DMS79 (cell line): ENCODE results near the gene GSK3B.

Experiments
- DNase-seq: peaks from one replicate; lab custom pipeline; 2025; lab: John Stamatoyannopoulos, UW

Gene GSK3B

DNA sequence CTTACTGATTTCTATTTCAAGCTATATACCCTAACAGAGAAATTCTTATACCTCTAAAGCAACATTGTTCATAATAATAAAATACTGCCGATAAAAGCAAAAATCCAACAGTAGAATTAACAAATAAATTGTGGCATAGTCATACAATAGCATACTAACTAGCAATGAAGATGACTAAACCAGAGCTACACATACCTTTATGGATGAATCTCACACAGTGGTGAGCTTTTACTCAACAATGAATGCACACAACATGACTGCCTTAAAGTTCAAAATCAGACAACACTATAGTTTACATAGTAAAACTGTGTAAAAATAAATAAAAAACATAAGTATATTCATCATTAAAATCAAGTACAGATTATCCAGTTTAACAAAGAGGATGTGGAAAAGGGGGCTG is 213.3 kb downstream of the GSK3B start:
- no peak for DNase-seq

DNA sequence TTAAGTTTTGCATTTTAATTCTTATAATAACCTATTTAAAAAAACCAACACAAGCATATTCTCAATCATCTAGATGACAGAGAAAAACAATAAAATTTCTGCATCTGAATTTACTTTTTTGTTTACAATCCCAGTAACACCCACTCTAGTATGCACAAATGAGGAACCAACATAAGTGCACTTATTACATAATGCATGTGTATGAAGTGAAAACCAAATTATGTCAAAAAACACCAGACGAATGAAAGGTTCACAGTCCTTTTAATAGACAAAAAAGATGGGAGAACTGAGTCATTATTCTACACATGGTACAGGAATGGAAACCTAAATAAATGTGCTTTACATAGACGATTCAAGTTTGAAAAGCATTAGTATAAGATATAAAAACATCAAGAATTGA is 220.6 kb downstream of the GSK3B start:
- no peak for DNase-seq

DNA sequence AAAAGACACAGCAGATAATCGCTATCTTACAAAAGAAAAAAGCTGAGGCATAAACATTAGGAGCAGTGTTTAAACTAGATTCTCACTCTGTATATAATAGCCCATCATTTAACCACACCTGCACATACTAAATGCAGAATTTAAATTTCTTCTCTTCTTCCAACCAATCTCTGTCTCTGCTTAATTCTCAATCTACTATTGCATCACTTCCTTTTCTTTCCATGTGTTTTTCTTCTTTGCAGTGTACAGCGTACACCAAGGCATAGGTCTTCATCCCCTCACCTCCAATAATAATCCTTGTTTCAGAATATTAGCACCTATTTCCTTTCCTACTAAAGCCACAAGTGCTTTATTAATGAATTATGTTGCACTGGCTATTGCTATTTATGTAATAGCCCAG is 221.5 kb downstream of the GSK3B start:
- DNase-seq: no peak

DNA sequence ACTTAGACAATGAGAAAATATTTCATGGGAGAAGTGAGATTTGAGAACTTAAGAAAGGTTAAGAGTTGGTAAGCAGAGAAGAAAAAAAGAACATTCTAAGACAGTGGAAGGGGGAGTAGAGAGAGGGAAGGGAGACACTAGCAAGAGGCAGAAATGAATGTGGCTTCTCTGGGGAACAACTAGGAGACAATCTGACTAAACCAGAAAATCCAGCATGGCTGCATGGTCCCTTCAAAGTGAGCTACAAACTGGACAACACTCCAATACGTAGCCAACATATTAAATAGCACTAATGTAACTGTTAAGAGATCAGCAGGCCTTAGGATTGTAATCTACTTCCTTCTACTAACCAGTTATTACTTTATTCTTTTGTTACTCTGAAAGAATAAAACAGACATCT is 222.7 kb downstream of the GSK3B start:
- DNase-seq: no peak

DNA sequence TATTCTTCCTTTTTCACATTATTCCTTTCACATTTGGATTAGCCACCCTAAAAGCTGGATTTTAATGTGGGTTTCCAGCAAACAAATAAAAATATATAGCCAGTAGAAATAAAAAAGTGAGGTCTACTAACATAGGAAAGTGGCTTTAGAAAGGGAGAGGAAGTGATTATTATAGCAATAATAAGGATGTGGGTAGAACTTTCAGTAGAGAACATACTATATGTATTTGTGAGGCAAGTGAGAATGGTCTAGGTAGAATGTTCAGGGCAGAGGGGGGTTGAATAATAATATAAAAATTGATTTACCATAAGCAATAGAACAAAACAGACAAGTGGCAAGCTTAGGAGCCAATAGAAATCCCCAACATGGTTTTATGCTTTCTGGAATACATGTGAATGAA is 223.7 kb downstream of the GSK3B start:
- no peak for DNase-seq

DNA sequence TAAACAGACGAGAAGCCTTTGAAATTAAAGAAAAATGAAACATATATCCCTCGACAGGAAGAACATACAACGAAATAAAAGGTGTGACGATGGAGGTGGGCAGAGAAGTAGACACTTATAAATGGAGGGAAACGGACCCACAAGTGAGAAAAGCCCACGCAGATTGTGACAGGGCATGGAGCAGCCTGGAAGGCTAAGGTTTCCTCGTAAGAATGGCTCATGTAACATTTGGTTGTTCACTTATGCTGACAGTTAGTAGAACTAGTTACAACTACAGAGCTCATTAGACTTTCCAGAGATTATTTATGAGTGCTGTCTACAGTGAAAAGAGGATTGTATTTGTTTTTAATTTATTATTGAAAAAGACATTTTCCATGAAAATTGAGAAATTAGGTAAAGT is 229.8 kb downstream of the GSK3B start:
- DNase-seq: no peak

DNA sequence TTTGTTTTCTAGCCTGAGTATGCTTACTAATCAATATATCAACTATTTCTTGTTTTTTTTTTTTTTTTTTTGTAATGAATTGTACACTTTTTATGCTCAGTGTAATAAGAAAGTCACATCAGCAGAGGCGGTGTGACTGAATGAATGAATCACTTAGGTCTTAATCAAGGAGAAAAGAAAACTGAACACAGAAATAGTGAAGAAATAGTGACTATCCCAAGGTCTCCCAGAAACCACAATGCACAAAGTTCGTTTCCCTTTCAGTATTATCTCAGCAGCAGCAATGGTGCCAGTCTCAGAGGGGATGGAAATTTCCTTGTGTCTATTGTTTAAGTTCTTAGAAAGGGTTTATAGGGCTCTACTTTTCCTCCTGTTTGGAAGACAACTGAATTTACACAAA is 231.6 kb downstream of the GSK3B start:
- no peak for DNase-seq

DNA sequence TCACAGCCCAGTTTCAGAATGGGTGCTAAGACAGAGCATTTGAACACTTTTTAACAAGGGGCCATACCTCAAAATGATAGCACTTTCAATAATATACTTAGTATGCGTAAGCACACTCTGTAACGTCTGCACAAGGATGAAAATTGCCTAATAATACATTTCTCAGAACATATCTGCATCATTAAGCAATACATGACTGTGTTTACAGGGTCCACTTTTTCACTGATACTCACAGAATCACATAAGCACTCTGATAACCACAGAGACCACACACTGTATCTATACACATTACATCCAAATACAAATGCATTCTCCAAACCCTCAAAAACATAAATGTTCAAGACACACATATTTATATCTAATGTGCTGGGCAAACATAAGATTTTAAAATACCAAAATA is 232.6 kb downstream of the GSK3B start:
- DNase-seq: no peak

DNA sequence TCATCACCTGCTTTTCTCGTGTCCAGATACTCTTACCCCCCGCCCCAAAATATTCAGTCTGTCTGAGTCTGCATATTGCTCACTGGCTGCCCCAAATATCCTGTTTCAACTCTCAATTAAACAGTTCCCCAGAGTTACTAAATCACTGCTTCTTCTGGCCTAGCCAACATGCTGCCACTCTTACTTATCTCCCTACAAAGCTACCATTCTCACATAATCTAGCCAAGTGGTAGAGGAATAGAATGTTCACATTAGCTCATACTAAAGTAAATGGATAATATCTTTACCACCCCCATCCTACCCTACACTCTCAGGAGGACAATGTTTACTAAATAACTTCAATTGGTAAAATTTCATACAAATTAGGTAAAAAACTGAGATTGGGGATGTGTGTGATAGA is 234.5 kb downstream of the GSK3B start:
- no peak for DNase-seq

DNA sequence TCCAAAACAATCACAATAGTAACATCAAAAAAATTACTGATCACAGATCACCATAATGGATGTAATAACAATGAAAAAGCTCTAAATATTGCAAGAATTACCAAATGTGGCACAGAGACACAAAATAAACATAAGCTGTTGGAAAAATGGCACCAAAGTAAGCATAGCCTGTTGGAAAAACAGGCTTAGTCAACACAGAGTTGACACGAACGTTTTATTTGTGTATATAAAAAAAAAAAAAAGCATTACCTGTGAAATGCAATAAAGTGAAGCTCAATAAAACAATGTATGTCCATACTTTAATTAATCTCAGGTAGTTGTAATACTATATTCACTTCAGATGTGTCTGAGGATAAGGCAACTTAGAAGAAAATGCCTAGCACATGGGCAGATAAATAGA is 235.3 kb downstream of the GSK3B start:
- no peak for DNase-seq

DNA sequence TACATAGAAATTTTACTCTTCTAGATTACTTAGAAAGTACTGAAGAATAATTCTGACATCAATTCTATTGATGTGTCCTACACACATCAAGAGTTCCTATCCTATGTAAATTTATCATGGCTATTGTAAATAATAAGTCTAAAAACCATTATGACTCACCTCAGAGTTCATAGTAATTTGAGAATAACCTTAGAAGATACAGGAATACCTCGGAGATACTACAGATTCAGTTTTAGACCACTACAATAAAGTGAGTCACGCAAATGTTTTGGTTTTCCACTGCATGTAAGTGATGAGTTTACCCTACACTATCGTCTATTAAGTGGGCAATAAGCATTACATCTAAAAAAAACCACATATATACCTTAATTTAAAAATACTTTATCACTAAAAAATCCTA is 237.6 kb downstream of the GSK3B start:
- no peak for DNase-seq

DNA sequence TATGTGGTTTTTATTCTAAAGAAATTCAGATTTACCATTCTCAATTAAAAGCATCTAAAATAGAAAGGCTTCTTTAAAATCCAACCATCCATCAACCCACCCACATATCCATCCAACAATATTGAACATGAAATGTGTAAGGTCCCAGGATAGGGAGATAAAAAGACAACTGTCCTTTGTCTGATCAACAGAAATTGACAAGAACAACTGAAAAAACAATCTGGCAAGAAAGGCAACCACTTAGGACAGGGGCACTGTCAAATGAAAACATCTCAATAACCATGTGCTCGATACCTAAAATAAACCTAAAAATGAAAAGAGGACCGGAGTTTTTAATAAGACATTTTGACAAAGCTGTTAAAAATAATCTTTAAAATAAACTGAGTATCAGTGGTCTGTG is 245.1 kb downstream of the GSK3B start:
- no peak for DNase-seq

DNA sequence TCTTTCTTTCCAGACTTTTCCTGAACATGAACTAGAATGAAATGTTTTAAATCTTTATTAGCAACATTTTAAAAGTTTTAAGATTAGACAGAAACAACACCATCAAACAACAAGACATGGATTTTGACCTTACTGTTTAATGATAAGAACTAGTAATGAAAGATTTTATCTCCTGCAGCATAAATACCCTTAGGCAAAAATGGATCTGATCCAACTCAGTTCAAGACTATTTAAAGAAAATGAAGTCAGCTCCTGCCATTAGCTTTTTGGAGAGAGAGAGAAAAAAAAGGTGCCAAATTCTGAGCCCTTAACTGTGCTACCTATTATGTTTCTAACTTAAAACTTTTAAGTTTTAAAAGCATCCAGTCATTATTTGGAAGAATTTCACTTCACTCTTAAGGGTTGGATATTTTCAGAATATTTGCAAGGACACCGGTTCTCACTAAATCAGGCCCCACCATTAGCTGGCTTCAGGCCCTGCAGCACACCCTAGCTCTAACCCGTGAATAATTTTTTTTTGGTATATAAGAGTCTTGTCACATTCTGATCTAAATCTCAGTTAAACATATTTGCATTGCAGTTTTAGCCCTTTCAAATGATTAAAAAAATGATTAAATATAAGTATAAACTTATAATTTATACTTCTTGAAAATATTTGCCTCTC is 252.3 kb downstream of the GSK3B start:
- DNase-seq: no peak

DNA sequence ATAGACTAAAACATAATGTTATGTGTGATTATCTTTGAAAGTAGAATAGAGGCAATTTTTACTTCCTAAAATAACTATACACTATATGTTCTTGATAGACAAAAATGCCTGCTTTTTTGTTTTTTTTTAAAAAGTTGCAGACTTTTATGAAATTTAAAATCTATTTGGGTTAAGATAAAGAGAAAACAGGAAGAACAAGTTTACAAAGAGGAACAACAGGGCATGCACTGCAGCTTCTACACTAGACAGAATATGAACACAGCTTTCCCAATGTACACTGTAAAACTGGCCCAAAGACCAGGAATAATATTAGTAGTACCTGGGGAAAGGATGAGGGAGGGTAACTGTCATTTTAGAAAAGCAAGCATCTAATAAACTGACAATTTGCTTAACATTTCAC is 258.7 kb downstream of the GSK3B start:
- no peak for DNase-seq

DNA sequence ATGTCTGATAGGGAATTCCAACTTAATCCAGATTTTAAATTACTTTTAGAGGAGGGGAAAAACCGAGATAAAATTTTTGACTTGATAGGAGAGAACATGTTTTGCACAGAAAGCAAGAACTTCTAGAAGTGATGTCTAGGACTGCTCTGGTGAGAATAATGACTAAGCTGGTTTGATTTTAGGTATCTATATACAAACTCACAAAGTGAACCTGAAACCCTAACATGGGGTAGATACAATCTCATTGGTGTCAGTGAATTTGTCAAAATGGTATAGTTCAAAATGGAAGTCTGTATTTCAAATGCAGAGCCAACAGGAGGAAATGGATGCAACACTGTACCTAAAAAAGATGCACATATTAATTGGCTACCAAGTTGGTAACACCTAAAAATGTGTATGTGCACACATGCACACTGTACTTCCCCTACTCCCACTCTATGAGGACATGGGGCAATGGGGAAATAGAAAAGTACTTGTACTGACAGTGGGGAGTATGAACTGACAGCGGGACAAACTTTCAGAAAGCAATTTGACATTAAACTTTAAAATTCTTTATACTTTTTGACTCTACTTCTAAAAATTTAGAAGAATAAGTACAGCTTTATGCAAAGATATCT is 259.4 kb downstream of the GSK3B start:
- no peak for DNase-seq

DNA sequence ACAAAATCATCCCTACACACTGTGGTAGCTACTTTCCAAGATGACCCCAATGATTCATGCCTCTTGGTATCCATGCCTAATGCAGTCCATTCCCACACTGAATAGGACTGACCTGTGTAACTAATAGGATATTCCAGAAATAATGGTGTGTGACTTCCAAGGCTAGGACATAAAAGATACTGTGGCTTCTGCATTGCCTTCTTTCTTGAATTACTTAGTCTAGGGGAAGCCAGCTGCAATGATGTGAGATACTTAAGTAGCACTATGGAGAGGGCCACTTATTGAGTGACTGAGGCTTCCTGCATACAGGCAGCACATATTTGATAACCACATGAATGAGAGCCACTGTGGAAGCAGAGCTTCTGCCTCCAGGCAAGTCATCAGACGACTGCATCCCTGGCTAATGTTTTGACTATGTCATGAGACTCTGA is 262.3 kb downstream of the GSK3B start:
- DNase-seq: no peak

DNA sequence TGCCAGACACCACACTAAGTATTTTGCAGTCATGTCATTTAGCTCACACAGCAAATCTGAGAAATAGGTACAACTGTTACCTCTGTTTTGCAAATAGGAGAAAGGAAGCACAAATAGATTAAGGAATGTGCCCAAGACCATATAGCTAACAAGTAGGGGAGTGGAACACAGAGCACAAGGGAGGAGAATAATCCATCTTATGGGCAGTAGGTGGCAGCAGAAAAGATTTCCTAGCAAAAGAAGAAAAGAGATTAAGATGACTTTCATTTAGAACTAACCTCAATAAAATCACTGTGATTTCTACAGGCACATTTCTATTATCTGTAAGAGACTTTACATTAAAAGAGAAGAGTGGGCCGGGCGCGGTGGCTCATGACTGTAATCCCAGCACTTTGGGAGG is 263.2 kb downstream of the GSK3B start:
- DNase-seq: no peak

DNA sequence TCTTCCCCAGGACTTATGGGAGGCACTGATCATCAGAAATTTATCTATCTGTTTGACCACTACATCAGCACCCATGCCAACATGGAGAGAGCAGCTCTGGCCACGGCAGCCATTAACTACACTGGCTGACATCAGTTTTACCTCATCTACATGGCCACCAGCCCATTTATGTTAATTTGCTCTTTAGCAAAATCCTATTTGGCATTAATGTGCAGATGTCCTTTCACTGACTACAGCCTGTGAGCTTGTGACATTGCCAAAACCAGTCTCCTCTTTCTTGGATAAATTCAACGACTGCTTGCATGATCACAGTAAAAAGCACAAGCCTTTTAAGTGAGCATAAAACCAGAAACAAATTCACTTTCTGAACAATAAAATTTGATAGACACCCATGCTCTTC is 264.8 kb downstream of the GSK3B start:
- DNase-seq: no peak

DNA sequence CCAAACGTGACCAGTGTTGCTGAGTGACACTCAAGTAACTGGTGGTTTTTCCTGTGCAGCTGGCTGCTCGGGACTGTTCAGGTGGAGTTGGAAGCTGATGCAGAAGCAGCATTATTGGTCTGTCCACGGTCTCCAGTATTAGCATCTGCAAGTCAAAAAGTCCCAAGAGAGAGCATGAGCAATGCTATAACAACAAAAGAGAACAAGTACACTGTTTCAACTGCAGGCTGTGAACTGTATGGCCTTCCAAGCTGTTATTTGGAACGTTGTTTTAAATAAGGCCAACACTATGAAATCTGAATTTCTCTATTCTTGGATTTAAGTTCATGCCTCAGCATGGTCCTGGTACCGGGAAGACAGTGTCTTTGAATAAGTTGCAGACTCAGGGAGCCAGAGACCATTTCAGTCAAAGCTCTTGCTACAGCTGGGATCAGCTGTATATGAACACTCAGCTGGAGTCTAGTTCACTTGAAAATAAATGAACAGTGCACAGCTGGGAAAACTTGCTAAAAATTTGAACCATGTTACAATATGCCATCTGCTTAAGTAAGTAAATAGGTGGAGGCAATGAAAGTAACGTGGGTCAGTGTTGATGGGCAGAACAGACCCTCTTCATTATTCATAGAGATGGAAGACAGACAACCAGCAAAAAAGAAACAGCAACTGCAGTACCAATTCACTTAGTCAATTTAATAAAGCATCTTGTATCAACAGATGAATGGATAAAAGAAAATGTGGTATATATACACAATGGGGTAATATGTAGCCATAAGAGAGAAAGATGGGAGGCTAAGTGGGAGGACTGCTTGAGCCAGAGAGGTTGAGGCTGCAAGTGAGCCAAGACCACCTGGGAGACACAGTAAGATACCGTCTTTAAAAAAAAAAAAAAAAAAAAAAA is 267.3 kb downstream of the GSK3B start:
- DNase-seq: no peak

DNA sequence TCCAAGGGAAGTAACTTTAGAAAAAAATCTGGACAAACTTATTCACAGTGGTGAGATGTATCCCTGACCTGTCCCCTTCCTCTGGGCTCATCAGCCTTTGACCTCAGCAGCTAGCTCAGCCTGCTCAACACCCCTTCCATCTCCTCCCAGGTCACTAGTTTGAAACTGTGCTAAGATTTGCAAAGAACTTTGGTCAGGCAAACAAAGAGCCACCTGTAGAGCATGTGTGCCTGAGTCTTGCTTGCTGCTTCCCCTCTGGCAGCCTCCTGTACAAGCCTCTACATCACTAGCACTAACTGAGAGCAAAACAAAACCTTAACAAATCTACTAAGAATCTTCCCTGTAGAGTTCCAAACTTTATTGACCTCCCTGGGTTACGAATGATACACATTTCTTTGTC is 268.4 kb downstream of the GSK3B start:
- DNase-seq: no peak

DNA sequence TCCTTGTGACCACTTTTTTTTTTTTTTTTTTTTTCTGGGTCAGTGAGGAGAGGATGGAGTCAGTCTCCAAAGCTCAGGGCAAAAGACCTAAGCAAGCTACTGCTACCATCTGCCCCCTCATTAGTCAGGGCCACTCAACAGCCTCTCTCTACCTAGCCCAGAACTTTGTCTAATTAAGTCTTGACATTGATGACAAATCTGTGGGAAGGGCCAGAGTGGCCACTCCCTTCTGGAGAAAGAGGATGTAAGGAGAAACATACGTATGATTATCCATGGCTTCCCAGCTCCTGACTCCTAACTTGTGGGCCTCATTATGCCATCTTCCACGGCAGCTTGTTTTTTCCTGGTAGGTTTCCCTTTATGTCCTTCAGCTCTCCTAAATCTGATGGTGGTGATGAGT is 274.4 kb downstream of the GSK3B start:
- no peak for DNase-seq

DNA sequence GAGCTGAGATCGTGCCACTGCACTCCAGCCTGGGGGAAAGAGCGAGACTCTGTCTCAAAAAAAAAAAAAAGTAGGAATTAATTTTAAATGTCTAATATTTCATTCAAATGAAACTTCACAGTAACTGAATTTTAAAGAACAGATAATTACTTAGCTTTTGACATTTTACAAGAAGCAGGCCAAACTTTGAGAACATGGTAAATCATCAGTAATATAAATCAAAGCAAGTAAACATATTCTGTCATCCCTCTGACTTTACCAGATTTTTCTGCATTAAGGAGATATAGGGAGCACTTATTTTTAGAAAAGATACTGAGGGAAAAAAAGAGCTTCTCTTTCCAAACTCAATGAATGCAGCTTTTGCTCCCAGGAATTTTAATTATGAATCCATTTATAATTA is 275.3 kb downstream of the GSK3B start:
- DNase-seq: no peak
